Stomach (tissue), 9 donors: ENCODE results near the gene WNT3. TPM values are rescaled to one million over a fixed set of nuclear protein-coding genes. Genes with fewer than 3 reads are reported as not detected.

Experiments used
- DNase-seq, 2 donors: peaks; one replicate each; pipeline versions ENCODE4 v3.0.0 to v3.0.0-alpha.2; 2013 to 2019
- H3K27ac ChIP-seq, 5 donors: fragments of 200-600 bp in 4 of 5; sonication (generic) in 4 of 5; one replicate each; pipeline ENCODE4 v1.5.1; 2013 to 2019; ENCODE audit warnings: mild to moderate bottlenecking in 1 of 5, moderate library complexity in 1 of 5
- H3K27me3 ChIP-seq, 3 donors: fragments of 200-600 bp; sonication (generic); one replicate each; pipeline ENCODE4 v1.5.1; 2017 to 2019; ENCODE audit warnings: mixed run types in 1 of 3
- H3K36me3 ChIP-seq, 4 donors: fragments of 200-600 bp; sonication (generic); 1 replicate in 3 of 4; 2 replicates in 1 of 4; pipeline ENCODE4 v1.5.1; 2016 to 2019
- H3K4me1 ChIP-seq, 4 donors: fragments of 200-600 bp; sonication (generic); one replicate each; pipeline ENCODE4 v1.5.1; 2016 to 2019
- H3K4me3 ChIP-seq, 4 donors: fragments of 200-600 bp; sonication (generic) in 3 of 4; one replicate each; pipeline ENCODE4 v1.5.1; 2016 to 2019; ENCODE audit warnings: mild to moderate bottlenecking in 1 of 4
- H3K9me3 ChIP-seq, 4 donors: fragments of 200-600 bp; sonication (generic); one replicate each; pipeline ENCODE4 v1.5.1; 2016 to 2019
- CTCF ChIP-seq, 7 experiments: fragments of 450-650 bp in 4 of 7; fragments of 200-600 bp in 3 of 7; sonication (generic) in 3 of 7; IDR thresholded peaks; one replicate each; pipeline ENCODE4 v1.5.1; 2016 to 2019; ENCODE audit warnings: antibody characterized with exemption in 7 of 7, control low read depth in 2 of 7, mild to moderate bottlenecking in 1 of 7
- EP300 ChIP-seq: sonication (generic); formaldehyde crosslinking; IDR thresholded peaks from one replicate; pipeline ENCODE4 v1.6.1; 2017; ENCODE audit warnings: antibody characterized with exemption
- POLR2A ChIP-seq, 4 donors: fragments of 450-650 bp; IDR thresholded peaks; one replicate each; pipeline ENCODE4 v1.6.1; 2016; ENCODE audit warnings: antibody characterized with exemption in 4 of 4, control low read depth in 2 of 4, mild to moderate bottlenecking in 1 of 4, moderate library complexity in 1 of 4
- POLR2AphosphoS5 ChIP-seq, 3 donors: sonication (generic); formaldehyde crosslinking; IDR thresholded peaks; one replicate each; pipeline ENCODE4 v1.6.1; 2016; ENCODE audit warnings: antibody characterized with exemption in 3 of 3
- WGBS, 5 donors: extraction: QIAGEN DNeasy Blood & Tissue Kit in 3 of 5; methylation state at CpG; one replicate each; pipeline versions ENCODE4 v1.1.5 to v1.1.7; 2013 to 2018; 5-methylcytosine and 5-hydroxymethylcytosine counted together
- intact Hi-C: fragments of 100-400 bp; cut with DNase I; formaldehyde crosslinking; loops from one replicate; pipeline ENCODE4 v1.15.1; 2023; ENCODE audit warnings: low total_unique reads
- polyA plus RNA-seq, 3 donors: library from polyadenylated mRNA; stranded (reverse); fragments of 200-250 nt; gene quantifications; one replicate each; pipeline ENCODE4 v1.2.3, GENCODE V29; 2013
- total RNA-seq, 5 donors: library from RNA; depleted of rRNA; stranded (reverse); fragments of >200 nt; gene quantifications; one replicate each; pipeline versions ENCODE4 v1.1.0 to v1.2.3, GENCODE V29; 2014 to 2016
- donor health status: healthy with polysubstance abuse.
- donor health status: Bipolar disorder and iron deficiency.
- donor health status: healthy.

Gene WNT3
- total and polyA plus RNA-seq, 8 donors: 0.14 to 0.73 (median 0.34) TPM; not detected in 2

GRCh38 chr17:46834846-46835245 lies 16.4 kb upstream of the WNT3 start:
- Histone ChIP-seq H3K27me3 (peaks cover 0 to 40% (median 0%) of the 10 kb centered on the region in 3 donors), H3K4me1 (no peaks in the 10 kb centered on the region), H3K36me3 (no peaks in the 10 kb centered on the region), H3K4me3 (no peak overlapping the region), H3K27ac (no peak overlapping the region), H3K9me3 (no peaks in the 10 kb centered on the region)
- TF ChIP-seq CTCF (IDR thresholded peaks at IDR 0.05): no peak
- no peak for TF ChIP-seq EP300
- no peak for TF ChIP-seq POLR2A (IDR thresholded peaks at IDR 0.05)
- no peak for TF ChIP-seq POLR2AphosphoS5 (IDR thresholded peaks at IDR 0.05)
- 91 to 98% (median 95%) methylated on average over 3 of the region's 3 CpGs for WGBS, 5 donors
- no peak for DNase-seq
- intact Hi-C loops: no loop called here

GRCh38 chr17:46833840-46834208 lies 15.3 kb upstream of the WNT3 start:
- Histone ChIP-seq H3K27ac (no peak overlapping the region), H3K36me3 (no peaks in the 10 kb centered on the region), H3K4me3 (no peak overlapping the region), H3K4me1 (no peaks in the 10 kb centered on the region), H3K9me3 (no peaks in the 10 kb centered on the region), H3K27me3 (peaks cover 0 to 49% (median 0%) of the 10 kb centered on the region in 3 donors)
- TF ChIP-seq EP300 (no peak), POLR2AphosphoS5 (IDR thresholded peaks at IDR 0.05) (no peak), POLR2A (IDR thresholded peaks at IDR 0.05) (no peak), CTCF (IDR thresholded peaks at IDR 0.05) (no peak)
- WGBS, 5 donors: 83 to 93% (median 87%) methylated on average over 2 of the region's 2 CpGs
- intact Hi-C loops: no loop called here
- DNase-seq: no peak

GRCh38 chr17:46832945-46833839 lies 14.7 kb upstream of the WNT3 start:
- Histone ChIP-seq H3K9me3 (no peaks in the 10 kb centered on the region), H3K36me3 (no peaks in the 10 kb centered on the region), H3K4me3 (no peak overlapping the region), H3K27me3 (peaks cover 0 to 54% (median 0%) of the 10 kb centered on the region in 3 donors), H3K4me1 (no peaks in the 10 kb centered on the region), H3K27ac (no peak overlapping the region)
- intact Hi-C loops: no loop called here
- DNase-seq: peak in 1 of 2 donors; percentile 43
- 60 to 70% (median 64%) methylated on average over 14 to 17 of the region's 17 CpGs for WGBS, 5 donors
- TF ChIP-seq POLR2A (IDR thresholded peaks at IDR 0.05) (no peak), CTCF (IDR thresholded peaks at IDR 0.05) (no peak), EP300 (no peak), POLR2AphosphoS5 (IDR thresholded peaks at IDR 0.05) (no peak)

GRCh38 chr17:46832331-46832821 lies 13.9 kb upstream of the WNT3 start:
- TF ChIP-seq EP300: no peak
- TF ChIP-seq POLR2A (IDR thresholded peaks at IDR 0.05): no peak
- TF ChIP-seq CTCF (IDR thresholded peaks at IDR 0.05): no peak
- no peak for TF ChIP-seq POLR2AphosphoS5 (IDR thresholded peaks at IDR 0.05)
- H3K4me3 ChIP-seq: no peak overlapping the region
- H3K27me3 ChIP-seq: peaks cover 0 to 56% (median 0%) of the 10 kb centered on the region in 3 donors
- peak in 1 of 2 donors; percentile 25 for DNase-seq
- H3K9me3 ChIP-seq: no peaks in the 10 kb centered on the region
- no peak overlapping the region for H3K27ac ChIP-seq
- H3K4me1 ChIP-seq: no peaks in the 10 kb centered on the region
- intact Hi-C loops: no loop called here
- no peaks in the 10 kb centered on the region for H3K36me3 ChIP-seq
- 45 to 65% (median 53%) methylated on average over 7 to 11 of the region's 11 CpGs for WGBS, 5 donors
